MCF 10A (cell line): ENCODE results near the gene GSAP. TPM values are rescaled to one million over a fixed set of nuclear protein-coding genes. Genes with fewer than 3 reads are reported as not detected.

Source experiments
- BruUV-seq: library from RNA; stranded (reverse); fragments of 400-500 nt; replicated peaks from 2 replicates; lab custom pipeline; 2021; lab: Mats Ljungman, UMichigan
- CTCF ChIA-PET: fragments of 300-600 bp; sonication (Branson Sonifier 250); formaldehyde crosslinking; extraction: SDS; loops from one replicate; lab custom pipeline; 2021; ENCODE audit warnings: antibody characterized with exemption, inconsistent platforms; lab: Yijun Ruan, JAX
- POLR2A ChIA-PET: fragments of 300-600, 350-650 bp; sonication (Branson Sonifier 250); formaldehyde crosslinking; extraction: SDS; loops from one replicate; lab custom pipeline; 2020; ENCODE audit warnings: antibody characterized with exemption, inconsistent platforms; lab: Yijun Ruan, JAX
- DNase-seq: peaks from one replicate; pipeline ENCODE4 v3.0.0-alpha.2; 2018; ENCODE audit not compliant: unreplicated experiment
- H3K27ac Mint-ChIP-seq: one replicate; pipeline ENCODE4 v1.8.0; 2022; ENCODE audit warnings: mild to moderate bottlenecking, low read depth, mixed read lengths; ENCODE audit not compliant: unreplicated experiment
- H3K27me3 Mint-ChIP-seq: one replicate; pipeline ENCODE4 v1.8.0; 2022; ENCODE audit warnings: mixed read lengths; ENCODE audit not compliant: insufficient read depth, unreplicated experiment
- H3K36me3 Mint-ChIP-seq: one replicate; pipeline ENCODE4 v1.8.0; 2022; ENCODE audit warnings: mild to moderate bottlenecking, moderate library complexity, mixed read lengths; ENCODE audit not compliant: insufficient read depth, unreplicated experiment
- H3K4me1 Mint-ChIP-seq: one replicate; pipeline ENCODE4 v1.8.0; 2022; ENCODE audit warnings: mixed read lengths; ENCODE audit not compliant: insufficient read depth, unreplicated experiment
- H3K4me3 Mint-ChIP-seq: one replicate; pipeline ENCODE4 v1.8.0; 2022; ENCODE audit warnings: mild to moderate bottlenecking, moderate library complexity, mixed read lengths; ENCODE audit not compliant: unreplicated experiment
- H3K9me3 Mint-ChIP-seq: one replicate; pipeline ENCODE4 v1.8.0; 2022; ENCODE audit warnings: mixed read lengths; ENCODE audit not compliant: unreplicated experiment
- intact Hi-C: fragments of 100-400 bp; cut with micrococcal nuclease; formaldehyde crosslinking; loops from 2 replicates; pipeline ENCODE4 v1.14.1; 2022
- total RNA-seq: library from RNA; stranded (reverse); gene quantifications from 2 replicates; pipeline ENCODE4 v1.2.3, GENCODE V29; 2022
- TF ChIP-seq, protein P1 (sequence below): fragments of 200-600 bp; IDR thresholded peaks from one replicate; pipeline ENCODE4 v1.8.0; 2022; ENCODE audit warnings: antibody characterized with exemption, mild to moderate bottlenecking; ENCODE audit not compliant: unreplicated experiment

GSAP gene
- total RNA-seq, 1 experiment from 2014 or later, result 13.7 TPM

DNA sequence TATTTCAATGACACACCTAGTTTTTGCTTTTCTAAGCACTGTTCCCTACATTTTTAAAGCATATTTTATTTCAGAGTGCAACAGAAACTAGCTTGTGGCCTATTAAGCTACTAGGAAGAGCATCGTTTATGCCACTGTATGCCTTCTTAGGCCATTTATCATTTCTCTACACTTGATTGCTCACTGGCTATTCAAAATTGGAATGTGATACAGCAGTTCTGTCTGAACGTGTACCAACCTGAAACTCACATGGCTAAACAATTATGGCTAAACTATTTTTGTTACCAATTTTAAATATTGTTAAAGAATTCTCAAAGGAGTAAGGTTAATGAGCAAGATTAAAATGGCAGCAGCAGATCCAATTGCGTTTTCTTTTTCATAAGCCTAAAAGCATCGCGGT, 105.2 kb downstream of the GSAP start:
- no peak overlapping the region for H3K27ac Mint-ChIP-seq
- H3K27me3 Mint-ChIP-seq, result no peaks in the 10 kb centered on the region
- no peaks in the 10 kb centered on the region for H3K9me3 Mint-ChIP-seq
- TF ChIP-seq, protein P1, sequence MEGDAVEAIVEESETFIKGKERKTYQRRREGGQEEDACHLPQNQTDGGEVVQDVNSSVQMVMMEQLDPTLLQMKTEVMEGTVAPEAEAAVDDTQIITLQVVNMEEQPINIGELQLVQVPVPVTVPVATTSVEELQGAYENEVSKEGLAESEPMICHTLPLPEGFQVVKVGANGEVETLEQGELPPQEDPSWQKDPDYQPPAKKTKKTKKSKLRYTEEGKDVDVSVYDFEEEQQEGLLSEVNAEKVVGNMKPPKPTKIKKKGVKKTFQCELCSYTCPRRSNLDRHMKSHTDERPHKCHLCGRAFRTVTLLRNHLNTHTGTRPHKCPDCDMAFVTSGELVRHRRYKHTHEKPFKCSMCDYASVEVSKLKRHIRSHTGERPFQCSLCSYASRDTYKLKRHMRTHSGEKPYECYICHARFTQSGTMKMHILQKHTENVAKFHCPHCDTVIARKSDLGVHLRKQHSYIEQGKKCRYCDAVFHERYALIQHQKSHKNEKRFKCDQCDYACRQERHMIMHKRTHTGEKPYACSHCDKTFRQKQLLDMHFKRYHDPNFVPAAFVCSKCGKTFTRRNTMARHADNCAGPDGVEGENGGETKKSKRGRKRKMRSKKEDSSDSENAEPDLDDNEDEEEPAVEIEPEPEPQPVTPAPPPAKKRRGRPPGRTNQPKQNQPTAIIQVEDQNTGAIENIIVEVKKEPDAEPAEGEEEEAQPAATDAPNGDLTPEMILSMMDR, result no peak
- no peak for DNase-seq
- peaks cover 7% of the 10 kb centered on the region for H3K4me1 Mint-ChIP-seq
- H3K36me3 Mint-ChIP-seq, result peaks cover 7% of the 10 kb centered on the region
- ChIA-PET CTCF (interaction anchor here (1.0 kb wide), 1 partner anchor 64 kb away, joined by 3 read pairs; no protein-coding TSS in a partner anchor), POLR2A (no interaction called here)
- BruUV-seq, result no TSS peak
- H3K4me3 Mint-ChIP-seq, result no peak overlapping the region
- intact Hi-C loops, result no loop called here

DNA sequence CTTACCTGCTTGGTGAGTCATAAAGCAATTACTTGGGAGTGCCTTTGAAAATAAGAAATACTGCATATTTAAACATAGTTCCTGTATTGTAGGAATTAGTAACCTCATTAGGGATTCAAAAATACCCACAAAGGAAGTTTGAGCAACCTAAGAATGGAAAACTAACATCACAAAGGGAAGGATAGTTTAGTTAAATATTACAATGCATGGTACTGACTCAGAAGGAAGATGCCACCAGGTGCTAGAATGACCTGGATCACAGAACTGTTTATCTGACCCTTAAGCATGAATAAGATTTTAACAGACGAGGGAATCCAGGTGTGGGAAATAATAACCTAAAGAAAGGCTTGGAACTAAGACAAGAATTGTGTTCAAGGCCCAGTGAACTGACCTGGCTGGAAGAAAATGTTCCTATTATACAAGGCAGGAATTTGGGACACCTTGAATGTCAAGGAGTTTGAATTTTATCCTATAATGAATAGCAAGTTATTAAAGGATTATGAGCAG, 106.4 kb downstream of the GSAP start:
- peaks cover 7% of the 10 kb centered on the region for H3K36me3 Mint-ChIP-seq
- H3K9me3 Mint-ChIP-seq, result peaks cover 7% of the 10 kb centered on the region
- TF ChIP-seq, protein P1, result no peak
- H3K27ac Mint-ChIP-seq, result no peak overlapping the region
- peaks cover 7% of the 10 kb centered on the region for H3K4me1 Mint-ChIP-seq
- DNase-seq, result no peak
- BruUV-seq, result no TSS peak
- CTCF ChIA-PET, result interaction anchor here (0.7 to 1.0 kb wide), 2 partner anchors 63 to 102 kb away, joined by 4 read pairs; no protein-coding TSS in a partner anchor
- intact Hi-C loops, result no loop called here
- POLR2A ChIA-PET, result no interaction called here
- no peaks in the 10 kb centered on the region for H3K27me3 Mint-ChIP-seq
- H3K4me3 Mint-ChIP-seq, result no peak overlapping the region

DNA sequence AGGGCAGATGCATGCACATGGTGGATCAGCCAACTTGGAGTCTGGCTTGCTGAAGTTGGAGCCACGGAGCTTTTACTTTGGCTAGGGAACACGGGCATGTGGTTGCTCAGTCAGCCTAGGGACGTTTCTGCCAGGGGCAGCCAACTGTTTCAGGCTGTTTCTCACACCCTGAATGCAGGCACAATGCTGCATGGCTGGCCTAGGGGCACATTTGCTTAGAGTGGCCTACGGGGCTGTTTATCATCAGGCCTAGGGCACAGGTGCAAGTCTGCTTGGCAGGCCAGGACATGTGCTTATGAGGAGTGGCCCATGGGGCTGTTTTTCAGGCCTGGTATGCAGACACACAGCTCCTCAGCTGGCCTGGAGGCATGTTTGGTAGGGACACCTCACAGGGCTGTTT, 107.4 kb downstream of the GSAP start:
- peaks cover 7% of the 10 kb centered on the region for H3K36me3 Mint-ChIP-seq
- CTCF ChIA-PET, result interaction anchor here (0.6 to 1.0 kb wide), 4 partner anchors 12 to 184 kb away, joined by 3 to 9 read pairs (median 4); no protein-coding TSS in a partner anchor
- no TSS peak for BruUV-seq
- POLR2A ChIA-PET, result no interaction called here
- H3K4me3 Mint-ChIP-seq, result no peak overlapping the region
- intact Hi-C loops, result no loop called here
- H3K27me3 Mint-ChIP-seq, result no peaks in the 10 kb centered on the region
- DNase-seq, result no peak
- peaks cover 7% of the 10 kb centered on the region for H3K4me1 Mint-ChIP-seq
- peaks cover 8% of the 10 kb centered on the region for H3K9me3 Mint-ChIP-seq
- TF ChIP-seq, protein P1, result no peak
- H3K27ac Mint-ChIP-seq, result no peak overlapping the region

DNA sequence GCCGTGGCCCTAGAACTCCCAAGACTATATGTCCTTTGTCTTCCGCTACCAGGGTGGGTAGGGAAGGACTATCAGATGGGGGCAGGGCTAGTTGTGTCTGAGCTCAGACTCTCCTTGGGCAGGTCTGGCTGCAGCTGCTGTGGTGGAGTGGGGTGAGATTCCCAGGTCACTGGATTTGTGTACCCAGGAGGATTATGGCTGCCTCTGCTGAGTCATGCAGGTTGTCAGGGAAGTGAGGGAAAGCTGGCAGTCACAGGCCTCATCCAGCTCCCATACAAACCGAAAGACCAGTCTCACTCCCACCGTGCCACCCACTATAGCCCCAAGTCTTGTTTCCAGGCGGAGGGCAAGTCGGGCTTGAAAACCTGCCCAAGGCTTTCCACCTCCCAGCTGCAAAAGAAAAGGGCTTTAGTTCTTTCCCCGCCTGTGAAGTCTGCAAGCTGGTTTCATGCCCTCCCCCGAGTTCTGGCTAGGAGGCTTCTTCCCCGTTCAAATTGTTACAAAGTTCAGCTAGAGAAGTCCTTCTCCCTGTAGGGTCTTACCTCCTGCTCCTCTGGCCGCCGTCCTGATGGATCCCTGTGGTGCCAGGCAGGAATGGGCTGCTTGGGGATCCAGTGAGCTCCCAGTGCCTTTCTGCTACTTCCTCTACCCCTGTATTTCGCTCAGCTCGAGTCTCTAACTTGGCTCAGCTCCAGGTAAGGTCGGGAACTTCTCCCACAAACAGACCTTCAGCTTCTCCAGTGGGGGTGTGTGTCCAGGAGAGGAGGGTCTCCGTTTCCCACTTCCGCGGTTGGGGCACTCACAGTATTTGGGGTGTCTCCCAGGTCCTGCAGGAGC, 109.7 kb downstream of the GSAP start:
- Mint-ChIP-seq H3K27ac (no peak overlapping the region), H3K27me3 (no peaks in the 10 kb centered on the region), H3K4me3 (no peak overlapping the region), H3K9me3 (peaks cover 16% of the 10 kb centered on the region), H3K36me3 (peaks cover 7% of the 10 kb centered on the region), H3K4me1 (peaks cover 7% of the 10 kb centered on the region)
- BruUV-seq, result no TSS peak
- TF ChIP-seq, protein P1, result no peak
- CTCF ChIA-PET, result interaction anchor here (0.9 to 1.2 kb wide), 3 partner anchors 9 to 59 kb away, joined by 3 to 6 read pairs (median 3); no protein-coding TSS in a partner anchor
- DNase-seq, result no peak
- intact Hi-C loops, result no loop called here
- POLR2A ChIA-PET, result no interaction called here
